PC-3 (cell line): Measurements from ENCODE around the gene SLC15A4. TPM values are rescaled to one million over a fixed set of nuclear protein-coding genes. Genes with fewer than 3 reads are reported as not detected.

Experiments
- ATAC-seq: fragments of 200-7000 bp; cut with Tn5 transposase; 2 replicates; pipeline ENCODE4 v1.9.1; 2020; ENCODE audit warnings: mild to moderate bottlenecking, moderate library complexity
- BruUV-seq: library from RNA; stranded (reverse); fragments of 400-500 nt; replicated peaks from 2 replicates; lab custom pipeline; 2021; lab: Mats Ljungman, UMichigan
- CTCF ChIA-PET: fragments of 300-600 bp; sonication (Branson Sonifier 250); formaldehyde crosslinking; loops from one replicate; lab custom pipeline; 2022; ENCODE audit warnings: antibody characterized with exemption; lab: Charles Lee
- POLR2A ChIA-PET: fragments of 300-600 bp; sonication (Branson Sonifier 250); formaldehyde crosslinking; loops from one replicate; lab custom pipeline; 2022; ENCODE audit warnings: antibody characterized with exemption; ENCODE audit not compliant: unreplicated experiment; lab: Charles Lee
- DNase-seq: peaks from one replicate; pipeline ENCODE4 v3.0.0-alpha.2; 2015
- H2AFZ ChIP-seq: fragments of 300-600 bp; sonication (generic); 2 replicates; pipeline ENCODE4 v1.6.0; 2016; ENCODE audit warnings: antibody characterized with exemption, low read length
- H3F3A ChIP-seq: fragments of 300-600 bp; sonication (generic); one replicate; pipeline ENCODE4 v1.6.0; 2017; ENCODE audit warnings: antibody characterized with exemption, low read length, control low read depth, mild to moderate bottlenecking; ENCODE audit not compliant: unreplicated experiment
- H3K27ac ChIP-seq: fragments of 300-600 bp; sonication (generic); 2 replicates; pipeline ENCODE4 v1.5.1; 2016; ENCODE audit warnings: mild to moderate bottlenecking, low read length
- H3K27me3 ChIP-seq: fragments of 300-600 bp; sonication (generic); 2 replicates; pipeline ENCODE4 v1.6.1; 2016; ENCODE audit warnings: low read length, mixed read lengths
- H3K36me3 ChIP-seq: fragments of 300-600 bp; sonication (generic); 2 replicates; pipeline ENCODE4 v1.6.1; 2016; ENCODE audit warnings: low read depth, mixed run types, low read length, mixed read lengths
- H3K4me1 ChIP-seq: fragments of 300-600 bp; sonication (generic); 2 replicates; pipeline ENCODE4 v1.5.1; 2016; ENCODE audit warnings: low read length; ENCODE audit not compliant: insufficient read depth
- H3K4me2 ChIP-seq: fragments of 300-600 bp; sonication (generic); 2 replicates; pipeline ENCODE4 v1.6.0; 2016; ENCODE audit warnings: low read length
- H3K4me3 ChIP-seq: fragments of 300-600 bp; sonication (generic); 2 replicates; pipeline ENCODE4 v1.5.1; 2016; ENCODE audit warnings: mild to moderate bottlenecking, low read length, mixed read lengths
- H3K79me2 ChIP-seq: fragments of 300-600 bp; sonication (generic); 2 replicates; pipeline ENCODE4 v1.6.1; 2017; ENCODE audit warnings: low read length, mixed read lengths
- H3K9ac ChIP-seq: fragments of 300-600 bp; sonication (generic); 2 replicates; pipeline ENCODE4 v1.6.0; 2016; ENCODE audit warnings: mild to moderate bottlenecking, low read length
- H3K9me2 ChIP-seq: fragments of 300-600 bp; sonication (generic); replicated peaks from 2 replicates; pipeline ENCODE4 v1.6.1; 2016; ENCODE audit warnings: mixed run types, low read length, mixed read lengths
- H3K9me3 ChIP-seq: fragments of 300-600 bp; sonication (generic); 2 replicates; pipeline ENCODE4 v1.6.1; 2016; ENCODE audit warnings: low read length, mixed read lengths
- H4K20me1 ChIP-seq: fragments of 300-600 bp; sonication (generic); 2 replicates; pipeline ENCODE4 v1.6.1; 2016; ENCODE audit warnings: low read length, mixed read lengths
- EZH2 ChIP-seq: fragments of 300-600 bp; sonication (generic); IDR thresholded peaks from one replicate; pipeline ENCODE4 v1.6.1; 2017; ENCODE audit warnings: antibody characterized with exemption, mild to moderate bottlenecking, low read length; ENCODE audit not compliant: unreplicated experiment
- EZH2phosphoT487 ChIP-seq: fragments of 300-600 bp; sonication (generic); IDR thresholded peaks from 2 replicates; pipeline ENCODE4 v1.6.1; 2018; ENCODE audit warnings: mild to moderate bottlenecking, antibody characterized with exemption, low read length, borderline replicate concordance
- intact Hi-C: fragments of 100-400 bp; cut with micrococcal nuclease; formaldehyde crosslinking; loops from 2 replicates; pipeline ENCODE4 v1.9.0; 2023
- total RNA-seq: library from RNA; depleted of rRNA; stranded (reverse); fragments of >200 nt; gene quantifications from 2 replicates; pipeline ENCODE4 v1.2.3, GENCODE V29; 2014
- TF ChIP-seq, protein P1 (sequence below): fragments of 300-600 bp; sonication (generic); conservative IDR thresholded peaks from 2 replicates; pipeline ENCODE4 v1.5.1; 2017; ENCODE audit warnings: antibody characterized with exemption, low read depth, mild to moderate bottlenecking, low read length

Gene SLC15A4
- total RNA-seq, 1 experiment from 2014 or later = 20.8 TPM

DNA sequence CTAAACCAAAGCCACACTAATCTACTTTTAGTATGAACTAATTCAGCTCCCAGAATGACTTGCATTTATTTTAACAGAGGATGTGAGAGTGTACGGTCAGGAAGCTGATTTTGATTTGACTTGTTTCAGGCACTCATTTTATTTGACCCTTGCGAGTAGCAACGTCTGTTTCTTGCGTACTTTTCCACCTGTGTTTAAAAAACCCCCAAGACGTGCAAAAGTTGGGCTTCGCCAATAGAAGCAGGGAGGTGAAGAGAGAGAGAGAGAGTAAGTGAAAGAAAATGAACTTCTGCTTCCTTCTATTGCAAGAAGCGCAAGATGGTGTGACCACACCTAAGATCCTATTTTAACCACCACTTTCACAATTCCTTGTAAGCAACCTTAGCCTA, 6.7 kb upstream of the SLC15A4 start:
- ChIA-PET POLR2A (no interaction called here), CTCF (no interaction called here)
- no peak overlapping the region for H3K27ac ChIP-seq
- H3K9me2 ChIP-seq = no peaks in the 10 kb centered on the region
- intact Hi-C loops = no loop called here
- ATAC-seq (no peak), DNase-seq (no peak)
- no peaks in the 10 kb centered on the region for H4K20me1 ChIP-seq
- no peak overlapping the region for H3K4me3 ChIP-seq
- H3K36me3 ChIP-seq = no peaks in the 10 kb centered on the region
- H3K27me3 ChIP-seq = no peaks in the 10 kb centered on the region
- no peaks in the 10 kb centered on the region for H3K9me3 ChIP-seq
- TF ChIP-seq, protein P1, sequence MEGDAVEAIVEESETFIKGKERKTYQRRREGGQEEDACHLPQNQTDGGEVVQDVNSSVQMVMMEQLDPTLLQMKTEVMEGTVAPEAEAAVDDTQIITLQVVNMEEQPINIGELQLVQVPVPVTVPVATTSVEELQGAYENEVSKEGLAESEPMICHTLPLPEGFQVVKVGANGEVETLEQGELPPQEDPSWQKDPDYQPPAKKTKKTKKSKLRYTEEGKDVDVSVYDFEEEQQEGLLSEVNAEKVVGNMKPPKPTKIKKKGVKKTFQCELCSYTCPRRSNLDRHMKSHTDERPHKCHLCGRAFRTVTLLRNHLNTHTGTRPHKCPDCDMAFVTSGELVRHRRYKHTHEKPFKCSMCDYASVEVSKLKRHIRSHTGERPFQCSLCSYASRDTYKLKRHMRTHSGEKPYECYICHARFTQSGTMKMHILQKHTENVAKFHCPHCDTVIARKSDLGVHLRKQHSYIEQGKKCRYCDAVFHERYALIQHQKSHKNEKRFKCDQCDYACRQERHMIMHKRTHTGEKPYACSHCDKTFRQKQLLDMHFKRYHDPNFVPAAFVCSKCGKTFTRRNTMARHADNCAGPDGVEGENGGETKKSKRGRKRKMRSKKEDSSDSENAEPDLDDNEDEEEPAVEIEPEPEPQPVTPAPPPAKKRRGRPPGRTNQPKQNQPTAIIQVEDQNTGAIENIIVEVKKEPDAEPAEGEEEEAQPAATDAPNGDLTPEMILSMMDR = no peak
- TF ChIP-seq EZH2 = no peak
- no peak for TF ChIP-seq EZH2phosphoT487
- no peak overlapping the region for H3K9ac ChIP-seq
- H3K79me2 ChIP-seq = no peaks in the 10 kb centered on the region
- no peaks in the 10 kb centered on the region for H3F3A ChIP-seq
- no TSS peak for BruUV-seq
- no peak overlapping the region for H3K4me2 ChIP-seq
- no peak overlapping the region for H2AFZ ChIP-seq
- H3K4me1 ChIP-seq = peaks cover 10% of the 10 kb centered on the region; the same call in 1 of the 2 replicates

DNA sequence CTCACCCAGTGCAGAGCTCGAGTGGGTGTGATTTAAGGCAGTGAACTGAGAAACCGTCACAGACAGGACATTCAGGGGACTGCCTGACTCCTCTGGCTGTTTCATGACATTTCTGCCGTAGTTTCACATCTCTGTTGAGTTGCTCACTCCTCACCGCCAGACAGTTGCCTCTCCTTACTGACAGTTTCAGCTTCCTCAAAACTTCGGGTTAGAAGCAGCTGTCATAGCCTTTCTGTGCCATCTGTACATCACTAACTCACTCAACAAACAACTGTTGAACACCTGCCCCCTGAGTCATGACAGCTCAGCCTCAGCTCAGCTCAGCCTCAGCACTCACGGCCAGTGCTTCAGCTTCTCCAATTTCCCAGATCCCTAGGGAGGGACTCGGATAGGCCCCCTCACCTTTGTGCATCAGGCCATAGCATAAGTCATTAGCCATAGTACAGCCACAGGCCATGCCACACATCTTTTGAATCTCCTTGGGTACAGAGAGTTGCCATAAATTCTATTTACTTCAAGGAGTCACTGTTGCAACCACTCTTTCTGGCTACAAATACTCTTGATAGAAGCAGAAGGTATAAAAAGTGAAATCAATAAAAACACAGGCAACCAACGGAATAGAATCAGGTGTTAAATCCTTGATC, 6.2 kb upstream of the SLC15A4 start:
- DNase-seq (peak; percentile 66), ATAC-seq (peak; percentile 46)
- Histone ChIP-seq H3K27me3 (no peaks in the 10 kb centered on the region), H3K27ac (no peak overlapping the region), H3K79me2 (no peaks in the 10 kb centered on the region), H3K9ac (no peak overlapping the region), H3K9me2 (no peaks in the 10 kb centered on the region), H3K36me3 (no peaks in the 10 kb centered on the region), H3K9me3 (no peaks in the 10 kb centered on the region), H3K4me3 (no peak overlapping the region), H3K4me1 (peaks cover 10% of the 10 kb centered on the region; the same call in 1 of the 2 replicates), H3K4me2 (no peak overlapping the region), H2AFZ (no peak overlapping the region), H4K20me1 (no peaks in the 10 kb centered on the region), H3F3A (no peaks in the 10 kb centered on the region)
- TF ChIP-seq EZH2phosphoT487 (no peak), EZH2 (no peak)
- TF ChIP-seq, protein P1 = no peak
- ChIA-PET CTCF (no interaction called here), POLR2A (no interaction called here)
- no TSS peak for BruUV-seq
- intact Hi-C loops = no loop called here

DNA sequence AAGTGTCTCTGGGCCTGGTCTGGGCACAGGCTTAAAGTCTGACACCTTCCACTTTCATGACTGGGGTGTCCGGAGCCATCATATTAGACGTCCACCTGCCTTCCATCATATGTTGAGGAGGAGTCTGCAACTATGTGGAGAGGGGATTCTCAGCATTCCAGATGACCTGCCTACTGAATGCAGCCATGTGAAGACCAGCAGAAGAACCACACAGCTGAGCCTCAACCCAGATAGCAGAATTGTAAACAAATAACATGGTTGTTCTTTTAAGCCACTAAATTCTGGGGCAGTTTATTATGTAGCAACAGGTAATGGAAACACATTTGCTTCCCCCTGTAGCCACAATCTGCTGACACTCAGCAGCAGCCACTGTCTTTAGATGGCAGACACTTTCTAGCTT, 4.0 kb upstream of the SLC15A4 start:
- H3K9ac ChIP-seq = no peak overlapping the region
- no peak overlapping the region for H3K4me3 ChIP-seq
- no peaks in the 10 kb centered on the region for H3F3A ChIP-seq
- no peak overlapping the region for H3K4me2 ChIP-seq
- TF ChIP-seq, protein P1 = no peak
- no peak for TF ChIP-seq EZH2
- TF ChIP-seq EZH2phosphoT487 = no peak
- ChIA-PET POLR2A (no interaction called here), CTCF (no interaction called here)
- no peak overlapping the region for H2AFZ ChIP-seq
- H4K20me1 ChIP-seq = no peaks in the 10 kb centered on the region
- intact Hi-C loops = no loop called here
- DNase-seq (no peak), ATAC-seq (no peak)
- no peaks in the 10 kb centered on the region for H3K27me3 ChIP-seq
- H3K9me2 ChIP-seq = no peaks in the 10 kb centered on the region
- H3K4me1 ChIP-seq = peaks cover 17% of the 10 kb centered on the region
- H3K27ac ChIP-seq = no peak overlapping the region
- H3K9me3 ChIP-seq = no peaks in the 10 kb centered on the region
- no peaks in the 10 kb centered on the region for H3K36me3 ChIP-seq
- peaks cover 7% of the 10 kb centered on the region for H3K79me2 ChIP-seq
- BruUV-seq = no TSS peak
